Keratinocyte (primary cell): ENCODE data around the gene SNX20.

Experiments
- EZH2 ChIP-seq: IDR thresholded peaks from one replicate; pipeline ENCODE4 v1.6.1; 2012; ENCODE audit warnings: inconsistent platforms, mild to moderate bottlenecking, low read length, moderate library complexity
- TF ChIP-seq, protein P1 (sequence below), 3 experiments: IDR thresholded peaks in 1 of 3; conservative IDR thresholded peaks in 1 of 3; optimal IDR thresholded peaks in 1 of 3; 2 replicates in 2 of 3; 3 replicates in 1 of 3; pipeline versions ENCODE3 to v1.5.1; 2011; ENCODE audit warnings: low read length in 3 of 3, mild to moderate bottlenecking in 3 of 3, moderate library complexity in 2 of 3, control low read depth in 1 of 3, inconsistent platforms in 1 of 3; ENCODE audit not compliant: insufficient read depth in 2 of 3; ENCODE audit errors: extremely low read depth in 1 of 3

DNA sequence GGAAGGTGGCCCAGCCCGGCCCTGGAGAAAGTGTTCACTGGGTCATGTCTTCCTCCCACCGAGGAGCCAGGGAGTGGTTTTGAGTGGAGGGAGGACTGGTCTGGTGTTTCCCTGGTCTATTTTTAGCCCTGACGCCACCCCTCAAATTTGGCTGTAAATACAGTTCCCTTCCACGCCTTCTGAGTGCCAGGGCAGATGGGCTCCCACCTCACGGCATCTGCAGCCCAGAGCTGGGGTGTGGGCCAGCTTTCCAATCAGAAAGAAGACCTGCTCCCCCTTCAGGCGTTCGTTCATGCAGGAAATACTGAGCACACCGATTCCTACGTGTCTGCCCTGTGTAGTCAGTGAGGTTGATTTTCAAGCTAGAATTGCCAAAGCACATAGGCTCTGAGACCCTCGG is 53.7 kb downstream of the SNX20 start:
- TF ChIP-seq, protein P1, sequence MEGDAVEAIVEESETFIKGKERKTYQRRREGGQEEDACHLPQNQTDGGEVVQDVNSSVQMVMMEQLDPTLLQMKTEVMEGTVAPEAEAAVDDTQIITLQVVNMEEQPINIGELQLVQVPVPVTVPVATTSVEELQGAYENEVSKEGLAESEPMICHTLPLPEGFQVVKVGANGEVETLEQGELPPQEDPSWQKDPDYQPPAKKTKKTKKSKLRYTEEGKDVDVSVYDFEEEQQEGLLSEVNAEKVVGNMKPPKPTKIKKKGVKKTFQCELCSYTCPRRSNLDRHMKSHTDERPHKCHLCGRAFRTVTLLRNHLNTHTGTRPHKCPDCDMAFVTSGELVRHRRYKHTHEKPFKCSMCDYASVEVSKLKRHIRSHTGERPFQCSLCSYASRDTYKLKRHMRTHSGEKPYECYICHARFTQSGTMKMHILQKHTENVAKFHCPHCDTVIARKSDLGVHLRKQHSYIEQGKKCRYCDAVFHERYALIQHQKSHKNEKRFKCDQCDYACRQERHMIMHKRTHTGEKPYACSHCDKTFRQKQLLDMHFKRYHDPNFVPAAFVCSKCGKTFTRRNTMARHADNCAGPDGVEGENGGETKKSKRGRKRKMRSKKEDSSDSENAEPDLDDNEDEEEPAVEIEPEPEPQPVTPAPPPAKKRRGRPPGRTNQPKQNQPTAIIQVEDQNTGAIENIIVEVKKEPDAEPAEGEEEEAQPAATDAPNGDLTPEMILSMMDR (optimal IDR thresholded peaks at IDR 0.05 in 1 of 3, IDR thresholded peaks at IDR 0.05 in 1 of 3, conservative IDR thresholded peaks at IDR 0.05 in 1 of 3; ENCODE audit: extremely low read depth in 1 of 3, insufficient read depth in 2 of 3, low read length in 3 of 3), result peak; percentile 22 to 50 (median 48)
- no peak for TF ChIP-seq EZH2
